ENCODE results near the gene PRODH2.
"Not testable (repeated sequence)": the region's sequence is repeated elsewhere in the genome, so short reads cannot be mapped to it uniquely, and the experiment has no call there.

Gene PRODH2

GRCh38 chr19:35796645-35797542 lies 15.8 kb downstream of the PRODH2 start:
- DNase-seq: no peak

- DNase-seq: not testable (repeated sequence)
These were observed 17.1 kb downstream of the PRODH2 start for GRCh38 chr19:35795564-35795963.

GRCh38 chr19:35793381-35794165 lies 19.1 kb downstream of the PRODH2 start:
- DNase-seq: no peak

- no peak for DNase-seq
These were observed 19.8 kb downstream of the PRODH2 start for GRCh38 chr19:35792888-35793287.

GRCh38 chr19:35792312-35792711 lies 20.3 kb downstream of the PRODH2 start:
- DNase-seq: no peak

- DNase-seq: no peak
These were observed 20.8 kb downstream of the PRODH2 start for GRCh38 chr19:35791814-35792279.

GRCh38 chr19:35790981-35791813 lies 21.4 kb downstream of the PRODH2 start:
- DNase-seq: no peak

GRCh38 chr19:35789978-35790944 lies 22.4 kb downstream of the PRODH2 start:
- no peak for DNase-seq

- no peak for DNase-seq
These were observed 23.3 kb downstream of the PRODH2 start for GRCh38 chr19:35789195-35789977.

- DNase-seq: no peak
These were observed 24.3 kb downstream of the PRODH2 start for GRCh38 chr19:35788205-35788960.

GRCh38 chr19:35787227-35787799 lies 25.3 kb downstream of the PRODH2 start:
- no peak for DNase-seq

GRCh38 chr19:35786299-35787160 lies 26.1 kb downstream of the PRODH2 start:
- DNase-seq: no peak

- no peak for DNase-seq
These were observed 27.4 kb downstream of the PRODH2 start for GRCh38 chr19:35785339-35785627.

- no peak for DNase-seq
These were observed 27.9 kb downstream of the PRODH2 start for GRCh38 chr19:35784503-35785338.

- DNase-seq: no peak
These were observed 28.9 kb downstream of the PRODH2 start for GRCh38 chr19:35783469-35784434.

GRCh38 chr19:35782589-35782988 lies 30.1 kb downstream of the PRODH2 start:
- DNase-seq: no peak

- no peak for DNase-seq
These were observed 31.0 kb downstream of the PRODH2 start for GRCh38 chr19:35781650-35782049.

Data from CD4-positive, alpha-beta T cell treated with Interleukin-12 subunit alpha and Interleukin-12 subunit beta, for 1 hour (primary cell).